Natural killer cell treated with Interleukin-12 subunit alpha and Interleukin-12 subunit beta and Interleukin-15 and Interleukin-18, amount 100 ng/mL, for 72 hours (primary cell): ENCODE measurements around the gene AGBL1. TPM values are rescaled to one million over a fixed set of nuclear protein-coding genes. Genes with fewer than 3 reads are reported as not detected.
"Not testable (repeated sequence)": the region's sequence is repeated elsewhere in the genome, so short reads cannot be mapped to it uniquely, and the experiment has no call there.

ENCODE experiments used
- ATAC-seq, 2 donors: fragments of 150-1000 bp; cut with Tn5 transposase in 1 of 2; sonication (Bioruptor Pico), chemical (Tn5 transposase) in 1 of 2; 2 replicates each; pipeline ENCODE4 v1.10.0; 2021
- DNase-seq: peaks from one replicate; pipeline ENCODE4 v3.0.0; 2022; ENCODE audit warnings: low spot score
- H3K27ac Mint-ChIP-seq, 2 donors: 1 replicate in 1 of 2; 2 replicates in 1 of 2; pipeline ENCODE4 v1.8.0; 2022; ENCODE audit warnings: mixed read lengths in 2 of 2, mild to moderate bottlenecking in 1 of 2, moderate library complexity in 1 of 2
- H3K27me3 Mint-ChIP-seq, 2 donors: 1 replicate in 1 of 2; 2 replicates in 1 of 2; pipeline ENCODE4 v1.8.0; 2022; ENCODE audit warnings: mixed read lengths in 2 of 2
- H3K36me3 Mint-ChIP-seq: one replicate; pipeline ENCODE4 v1.8.0; 2022; ENCODE audit warnings: mixed read lengths
- H3K4me1 Mint-ChIP-seq, 2 donors: 1 replicate in 1 of 2; 2 replicates in 1 of 2; pipeline ENCODE4 v1.8.0; 2022; ENCODE audit warnings: low read depth in 2 of 2, mixed read lengths in 2 of 2, mild to moderate bottlenecking in 1 of 2
- H3K4me3 Mint-ChIP-seq: one replicate; pipeline ENCODE4 v1.8.0; 2022; ENCODE audit warnings: mixed read lengths
- H3K9me3 Mint-ChIP-seq: 2 replicates; pipeline ENCODE4 v1.8.0; 2022; ENCODE audit warnings: mixed read lengths
- total RNA-seq, 2 donors: library from RNA; stranded (reverse); gene quantifications; one replicate each; pipeline ENCODE4 v1.2.3, GENCODE V29; 2022

Gene AGBL1
- total RNA-seq, 2 donors from 2014 or later = not detected

DNA sequence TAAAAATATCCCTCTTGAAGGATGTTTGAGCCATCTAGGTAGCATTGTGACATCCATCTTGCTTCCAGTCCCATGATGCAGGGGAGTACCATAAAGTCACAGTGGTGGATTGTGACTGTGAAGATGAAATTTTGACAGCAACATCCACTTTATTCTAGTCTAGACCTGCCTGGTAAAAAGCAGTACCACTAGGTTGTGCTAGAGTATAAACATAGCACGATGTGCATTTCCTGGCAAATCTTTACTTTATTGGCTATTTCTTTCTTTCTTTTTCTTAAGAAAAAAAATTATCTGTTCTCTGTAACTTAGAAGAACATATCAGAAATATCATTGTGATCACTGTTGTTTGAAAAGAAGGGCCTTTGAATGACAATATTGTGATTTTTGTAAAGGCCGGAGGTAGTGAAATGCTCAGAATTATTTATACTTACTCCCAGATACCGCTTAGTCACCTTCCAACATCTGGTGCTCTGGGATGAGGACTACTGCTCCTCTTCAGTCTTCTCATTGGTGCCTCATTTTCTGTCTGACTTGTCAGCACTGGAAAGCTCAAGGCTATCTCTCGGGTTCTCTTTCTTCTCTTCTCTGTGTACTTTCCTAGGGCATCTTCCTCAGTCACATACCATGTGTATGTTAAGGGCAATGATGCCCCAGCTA lies 35.6 kb downstream of the AGBL1 start:
- no peak overlapping the region for H3K27ac Mint-ChIP-seq
- H3K36me3 Mint-ChIP-seq = no peaks in the 10 kb centered on the region
- H3K9me3 Mint-ChIP-seq = no peaks in the 10 kb centered on the region

DNA sequence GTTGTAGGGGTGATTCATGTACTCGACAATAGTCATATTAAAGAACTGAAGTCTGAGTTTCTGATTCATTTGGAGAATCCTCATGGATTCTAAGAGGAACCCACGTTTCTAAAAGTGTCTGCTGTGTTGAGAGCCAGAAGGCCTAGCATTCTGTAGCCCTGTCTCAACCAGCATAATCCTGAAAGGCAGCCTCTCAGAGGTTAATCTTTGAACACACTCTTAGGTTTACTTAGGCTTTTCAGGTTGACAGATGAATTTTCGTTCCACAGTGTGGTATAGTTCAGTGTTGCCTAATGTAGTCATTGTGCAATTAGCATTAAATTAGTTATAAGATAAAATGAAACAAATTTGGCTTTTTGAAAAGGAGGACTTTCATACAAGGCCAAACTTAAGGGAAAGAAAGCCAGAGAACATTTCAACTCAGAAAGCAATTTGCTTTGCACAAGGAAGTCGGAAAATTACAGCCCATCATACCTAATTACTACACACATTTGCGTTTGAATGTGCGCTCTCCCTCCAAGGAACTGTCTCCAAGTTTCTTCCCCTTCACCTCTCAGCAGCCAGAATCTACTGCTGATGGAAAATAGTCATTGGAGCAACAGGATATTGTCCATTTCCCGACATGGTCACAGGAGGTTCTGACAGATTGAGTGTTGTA lies 42.0 kb downstream of the AGBL1 start:
- H3K36me3 Mint-ChIP-seq = no peaks in the 10 kb centered on the region
- no peak for ATAC-seq

More for the DNA sequence above, 35.6 kb downstream of the AGBL1 start:
- Mint-ChIP-seq H3K4me1 (no peaks in the 10 kb centered on the region), H3K4me3 (no peak overlapping the region), H3K27me3 (peaks cover 12 to 14% of the 10 kb centered on the region in 2 donors)
- DNase-seq (no peak), ATAC-seq (no peak)

DNA sequence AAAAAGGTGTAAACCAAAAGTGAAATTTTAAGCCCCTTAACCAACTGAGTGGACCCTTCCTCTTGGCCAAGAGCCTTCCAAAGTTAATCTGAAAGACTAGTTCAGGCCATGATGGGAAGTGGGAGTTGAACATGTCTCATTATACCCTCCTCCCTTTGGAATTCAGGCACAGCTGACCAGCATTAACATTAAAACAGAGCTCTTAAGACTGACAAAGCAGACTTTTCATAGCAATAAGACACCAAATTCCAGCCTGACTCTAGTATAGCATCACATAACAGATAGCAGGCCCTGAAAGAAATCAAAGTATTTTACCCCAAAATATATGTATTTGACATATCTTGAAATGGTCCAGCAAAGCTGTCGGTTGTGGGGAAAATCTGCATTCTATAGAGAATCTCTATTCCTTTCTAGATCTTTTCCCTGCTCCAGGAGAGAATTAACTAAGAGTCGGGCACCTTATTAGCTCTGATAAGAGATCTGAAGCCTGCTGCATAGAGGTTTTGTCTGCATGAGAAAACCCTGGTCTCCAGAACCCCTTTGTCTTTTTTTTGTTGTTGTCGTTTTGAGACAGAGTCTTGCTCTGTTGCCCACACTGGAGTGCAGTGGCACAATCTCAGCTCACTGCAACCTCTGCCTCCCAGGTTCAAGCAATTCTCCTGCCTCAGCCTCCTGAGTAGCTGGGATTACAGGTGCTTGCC lies 43.2 kb downstream of the AGBL1 start:
- not testable (repeated sequence) for H3K4me3 Mint-ChIP-seq, DNase-seq, H3K9me3 Mint-ChIP-seq, H3K36me3 Mint-ChIP-seq, H3K27ac Mint-ChIP-seq, ATAC-seq, H3K4me1 Mint-ChIP-seq
- H3K27me3 Mint-ChIP-seq = peaks cover 12 to 26% of the 10 kb centered on the region in 2 donors

More for the DNA sequence above, 42.0 kb downstream of the AGBL1 start:
- Mint-ChIP-seq H3K9me3 (no peaks in the 10 kb centered on the region), H3K4me1 (no peaks in the 10 kb centered on the region), H3K27ac (no peak overlapping the region), H3K4me3 (no peak overlapping the region), H3K27me3 (peaks cover 16 to 23% of the 10 kb centered on the region in 2 donors)
- DNase-seq = no peak

DNA sequence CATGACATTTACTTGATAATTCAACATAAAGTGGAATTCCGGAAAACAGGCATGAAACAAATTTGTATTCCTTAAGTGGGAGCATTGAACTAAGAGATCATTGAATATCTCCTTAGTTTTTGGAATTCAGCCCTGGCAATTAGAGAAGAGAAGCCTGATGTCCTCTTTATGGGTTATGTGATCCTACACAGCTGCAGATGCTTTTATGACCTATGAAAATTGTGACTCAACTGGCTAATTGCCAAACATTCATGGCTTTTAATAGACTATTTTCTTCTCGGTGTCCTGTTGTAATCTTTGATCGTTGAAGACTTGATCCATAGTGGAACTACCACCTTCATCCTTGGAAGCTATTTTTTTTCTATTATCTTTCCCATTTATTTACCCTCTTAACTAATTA lies 46.1 kb downstream of the AGBL1 start:
- Mint-ChIP-seq H3K9me3 (no peaks in the 10 kb centered on the region), H3K4me3 (no peak overlapping the region), H3K27me3 (peaks cover 8 to 33% of the 10 kb centered on the region in 2 donors), H3K36me3 (no peaks in the 10 kb centered on the region), H3K27ac (no peak overlapping the region), H3K4me1 (no peaks in the 10 kb centered on the region)
- DNase-seq = no peak
- ATAC-seq = no peak

DNA sequence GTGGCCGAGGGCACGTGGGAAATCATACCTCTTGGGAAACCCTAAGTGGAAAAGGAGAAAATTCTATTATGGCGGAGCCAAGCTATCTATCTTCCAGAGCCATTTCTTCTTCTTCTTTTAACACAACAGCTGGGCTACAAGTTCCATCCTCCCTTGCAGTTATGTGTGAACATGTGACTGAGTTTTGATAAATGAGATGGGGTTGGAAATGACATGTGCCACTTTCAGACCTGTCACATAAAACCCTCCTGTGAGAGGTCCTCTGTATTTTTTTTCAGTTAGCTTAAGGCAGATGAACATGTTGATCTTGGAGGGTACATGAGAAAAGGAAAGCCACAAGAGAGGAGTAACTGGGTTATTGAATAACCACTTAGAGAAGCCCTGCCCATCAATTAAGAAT lies 47.9 kb downstream of the AGBL1 start:
- no peak for DNase-seq
- H3K4me1 Mint-ChIP-seq = no peaks in the 10 kb centered on the region
- H3K9me3 Mint-ChIP-seq = no peaks in the 10 kb centered on the region
- H3K4me3 Mint-ChIP-seq = no peak overlapping the region
- peaks cover 3 to 33% of the 10 kb centered on the region in 2 donors for H3K27me3 Mint-ChIP-seq
- ATAC-seq = no peak
- no peak overlapping the region for H3K27ac Mint-ChIP-seq
- no peaks in the 10 kb centered on the region for H3K36me3 Mint-ChIP-seq

DNA sequence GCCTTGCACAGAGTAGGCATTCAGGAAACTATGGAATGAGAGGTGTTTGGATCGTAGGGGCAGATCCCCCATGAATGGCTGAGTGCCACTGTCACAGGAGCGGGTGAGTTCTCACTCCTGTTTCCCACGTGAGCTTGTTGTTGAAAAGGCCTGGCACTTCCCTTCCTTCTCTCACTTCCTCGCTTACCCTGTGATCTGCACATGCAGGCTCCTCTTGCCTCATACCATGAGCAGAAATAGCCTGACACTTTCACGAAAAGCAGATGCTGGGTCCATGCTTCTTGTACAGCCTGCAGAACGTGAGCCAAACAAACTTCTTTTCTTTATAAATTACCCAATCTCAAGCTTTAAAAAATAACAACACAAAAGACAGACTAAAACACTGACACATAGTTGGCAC lies 55.4 kb downstream of the AGBL1 start:
- Mint-ChIP-seq H3K27ac (no peak overlapping the region), H3K9me3 (no peaks in the 10 kb centered on the region), H3K4me3 (no peak overlapping the region), H3K36me3 (no peaks in the 10 kb centered on the region), H3K4me1 (no peaks in the 10 kb centered on the region), H3K27me3 (peaks cover 2 to 8% of the 10 kb centered on the region in 2 donors)
- DNase-seq (no peak), ATAC-seq (no peak)

DNA sequence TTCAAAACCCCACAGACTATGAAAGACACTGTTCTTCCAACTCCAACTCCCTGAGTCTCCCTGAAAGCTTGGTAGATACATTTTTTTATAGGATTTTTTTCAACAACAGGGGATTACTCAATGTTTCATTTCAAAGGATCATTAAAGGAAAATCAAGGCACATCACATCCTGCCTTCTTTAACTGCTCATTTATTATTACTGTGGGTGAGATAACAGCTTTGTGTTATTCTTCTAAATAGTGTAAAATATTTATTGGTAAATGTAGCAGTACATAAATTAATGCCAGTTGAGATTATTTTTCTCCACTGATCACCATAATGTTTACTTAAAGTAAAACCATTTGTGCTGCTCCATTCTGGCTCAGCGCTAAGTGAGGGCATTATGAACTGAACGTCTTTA lies 57.2 kb downstream of the AGBL1 start:
- H3K36me3 Mint-ChIP-seq = no peaks in the 10 kb centered on the region
- H3K4me3 Mint-ChIP-seq = no peak overlapping the region
- peaks cover 2 to 14% of the 10 kb centered on the region in 2 donors for H3K27me3 Mint-ChIP-seq
- no peaks in the 10 kb centered on the region for H3K9me3 Mint-ChIP-seq
- H3K4me1 Mint-ChIP-seq = no peaks in the 10 kb centered on the region
- no peak overlapping the region for H3K27ac Mint-ChIP-seq
- DNase-seq (no peak), ATAC-seq (no peak)

DNA sequence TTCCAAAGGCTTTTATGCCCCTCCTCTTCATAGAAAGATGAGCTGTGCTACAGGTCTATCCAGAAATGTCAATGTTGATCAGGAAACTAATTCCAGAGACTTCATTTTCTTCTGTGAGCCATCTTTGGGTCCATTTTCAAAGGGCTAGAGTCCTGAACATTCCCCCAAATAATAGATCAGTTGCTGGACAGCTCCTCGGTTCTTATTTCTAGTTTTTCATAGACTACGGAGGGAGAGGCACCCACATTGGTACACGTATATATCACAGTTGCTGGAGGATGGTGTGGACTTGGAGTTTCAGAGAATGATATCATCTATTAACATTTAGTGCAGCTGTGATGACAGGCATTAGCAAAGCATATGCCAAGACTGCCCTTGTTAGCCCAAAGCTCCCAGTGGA lies 59.1 kb downstream of the AGBL1 start:
- Mint-ChIP-seq H3K4me3 (no peak overlapping the region), H3K36me3 (no peaks in the 10 kb centered on the region), H3K9me3 (no peaks in the 10 kb centered on the region), H3K27me3 (peaks cover 5 to 6% of the 10 kb centered on the region in 2 donors), H3K4me1 (no peaks in the 10 kb centered on the region), H3K27ac (no peak overlapping the region)
- ATAC-seq (no peak), DNase-seq (no peak)

DNA sequence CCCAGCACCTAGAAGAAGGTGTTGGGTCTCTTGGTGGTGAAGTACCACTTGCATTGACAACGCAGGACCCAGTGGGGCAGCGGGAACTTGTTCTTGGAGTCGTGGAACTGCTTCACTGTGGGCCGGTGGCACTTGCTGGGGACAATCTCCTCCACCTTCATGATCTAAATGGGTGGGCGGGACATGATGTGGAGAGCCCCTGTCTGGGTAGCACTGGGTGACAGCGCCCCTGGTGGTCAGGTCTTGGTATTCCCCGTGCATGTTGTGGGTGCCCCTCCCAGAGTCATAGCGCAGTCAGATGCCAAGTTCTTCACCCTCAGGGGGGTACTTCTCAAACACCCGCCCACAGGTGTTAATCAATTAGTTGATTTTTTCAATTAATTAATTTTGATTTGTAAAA lies 60.2 kb downstream of the AGBL1 start:
- DNase-seq = no peak
- Mint-ChIP-seq H3K27me3 (peaks cover 6% of the 10 kb centered on the region in 2 donors), H3K4me3 (no peak overlapping the region), H3K9me3 (no peaks in the 10 kb centered on the region), H3K36me3 (no peaks in the 10 kb centered on the region), H3K27ac (no peak overlapping the region), H3K4me1 (no peaks in the 10 kb centered on the region)
- no peak for ATAC-seq

DNA sequence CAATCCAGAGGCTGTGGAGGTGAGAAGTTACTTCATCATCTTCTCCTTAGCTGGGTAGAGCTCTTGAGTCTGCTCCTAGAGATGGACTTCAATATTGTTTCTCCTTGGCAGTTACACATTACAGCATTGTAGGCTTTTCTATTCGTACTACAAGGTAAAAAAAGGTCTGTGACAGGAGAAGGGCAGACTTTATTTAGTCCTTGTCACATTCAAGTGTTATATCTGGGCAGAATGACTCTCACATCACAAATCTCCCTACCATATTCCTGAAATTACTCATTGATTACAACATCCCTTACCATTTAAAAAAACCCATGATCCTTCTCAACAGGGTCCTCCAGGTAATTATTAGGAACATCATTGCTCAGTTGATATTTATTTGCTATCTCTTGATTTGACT lies 75.0 kb downstream of the AGBL1 start:
- H3K27me3 Mint-ChIP-seq = peaks cover 4 to 11% of the 10 kb centered on the region in 2 donors
- H3K27ac Mint-ChIP-seq = no peak overlapping the region
- peaks cover 4% of the 10 kb centered on the region for H3K36me3 Mint-ChIP-seq
- no peak for ATAC-seq
- no peak for DNase-seq
- no peaks in the 10 kb centered on the region for H3K4me1 Mint-ChIP-seq
- no peak overlapping the region for H3K4me3 Mint-ChIP-seq
- H3K9me3 Mint-ChIP-seq = peaks cover 9% of the 10 kb centered on the region

DNA sequence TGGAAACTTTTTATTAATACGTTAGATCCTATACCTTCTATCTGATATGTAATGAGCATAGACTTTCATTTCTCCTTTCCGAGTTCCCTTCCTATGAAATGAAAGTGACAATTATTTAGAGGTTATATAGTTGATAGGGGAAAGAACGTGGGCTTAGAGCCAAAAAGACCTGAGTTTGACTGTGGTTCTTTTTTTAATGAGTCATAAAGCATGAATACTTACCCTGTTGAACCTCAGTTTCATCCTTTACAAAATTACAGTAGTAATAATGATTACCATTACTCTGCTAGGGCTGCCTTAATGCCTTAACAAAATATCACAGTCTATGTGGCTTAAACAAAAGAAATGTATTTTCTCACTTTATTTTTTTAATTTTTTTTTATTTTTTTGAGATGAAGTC lies 75.9 kb downstream of the AGBL1 start:
- Mint-ChIP-seq H3K4me3 (no peak overlapping the region), H3K36me3 (no peaks in the 10 kb centered on the region), H3K27me3 (peaks cover 3 to 4% of the 10 kb centered on the region in 2 donors), H3K9me3 (peaks cover 6% of the 10 kb centered on the region), H3K27ac (no peak overlapping the region), H3K4me1 (no peaks in the 10 kb centered on the region)
- ATAC-seq (no peak), DNase-seq (no peak)

DNA sequence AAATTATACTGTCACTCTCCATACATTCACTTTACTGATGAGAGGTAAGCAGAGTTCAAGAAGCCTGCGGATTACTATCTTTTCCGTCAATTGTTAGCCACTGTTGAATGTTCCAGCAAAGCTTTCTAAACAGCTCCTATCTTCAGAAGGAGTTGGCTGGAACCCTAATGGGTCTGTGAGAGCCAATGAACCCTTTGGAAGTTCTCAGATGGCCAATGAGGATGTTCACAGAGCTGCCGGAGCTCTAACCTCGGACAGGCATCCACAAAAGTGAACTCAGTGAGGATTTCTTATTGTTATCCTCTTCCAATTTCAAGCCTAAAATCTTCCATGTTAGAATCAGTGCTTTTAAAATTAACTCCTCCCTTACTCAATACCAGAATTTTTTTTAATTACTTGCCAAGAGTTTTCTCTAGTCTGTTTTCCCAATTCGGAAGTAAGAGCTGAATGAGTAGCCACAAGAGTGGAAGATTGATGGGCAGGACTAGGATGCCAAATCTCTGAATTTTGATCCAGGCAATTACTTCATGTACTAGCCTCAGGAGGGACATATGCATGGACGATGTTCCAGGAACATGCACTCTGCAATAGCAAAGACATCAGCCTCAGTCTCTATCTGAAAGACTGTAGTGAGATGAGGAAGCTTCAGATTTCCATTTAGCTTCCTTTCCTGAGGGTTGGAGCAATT lies 78.1 kb downstream of the AGBL1 start:
- no peaks in the 10 kb centered on the region for H3K4me1 Mint-ChIP-seq
- H3K9me3 Mint-ChIP-seq = peaks cover 1% of the 10 kb centered on the region
- peaks cover 3 to 4% of the 10 kb centered on the region in 2 donors for H3K27me3 Mint-ChIP-seq
- DNase-seq (no peak), ATAC-seq (no peak)
- no peaks in the 10 kb centered on the region for H3K36me3 Mint-ChIP-seq
- H3K4me3 Mint-ChIP-seq = no peak overlapping the region
- no peak overlapping the region for H3K27ac Mint-ChIP-seq

DNA sequence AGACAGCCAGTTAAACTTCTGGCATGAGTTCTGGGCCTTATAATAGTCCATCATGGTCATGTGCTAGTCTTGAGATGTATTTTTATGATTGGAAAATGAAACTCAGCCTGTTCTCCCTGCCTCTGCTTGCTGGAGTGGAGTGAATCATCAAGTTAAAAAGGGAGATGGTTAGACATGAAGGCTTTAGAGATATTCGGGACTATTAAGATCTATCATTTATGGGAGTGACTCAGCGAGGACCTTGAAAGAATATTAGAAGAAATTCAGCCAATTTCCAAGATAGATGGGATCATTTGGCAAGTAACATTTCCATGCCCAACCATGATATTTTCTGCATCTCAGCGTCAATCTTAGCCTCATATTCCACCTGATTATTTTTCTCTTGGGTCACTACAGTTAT lies 79.8 kb downstream of the AGBL1 start:
- no peaks in the 10 kb centered on the region for H3K9me3 Mint-ChIP-seq
- H3K4me1 Mint-ChIP-seq = no peaks in the 10 kb centered on the region
- peaks cover 7% of the 10 kb centered on the region in 2 donors for H3K27me3 Mint-ChIP-seq
- H3K27ac Mint-ChIP-seq = no peak overlapping the region
- H3K4me3 Mint-ChIP-seq = no peak overlapping the region
- DNase-seq = no peak
- H3K36me3 Mint-ChIP-seq = no peaks in the 10 kb centered on the region
- ATAC-seq = no peak

DNA sequence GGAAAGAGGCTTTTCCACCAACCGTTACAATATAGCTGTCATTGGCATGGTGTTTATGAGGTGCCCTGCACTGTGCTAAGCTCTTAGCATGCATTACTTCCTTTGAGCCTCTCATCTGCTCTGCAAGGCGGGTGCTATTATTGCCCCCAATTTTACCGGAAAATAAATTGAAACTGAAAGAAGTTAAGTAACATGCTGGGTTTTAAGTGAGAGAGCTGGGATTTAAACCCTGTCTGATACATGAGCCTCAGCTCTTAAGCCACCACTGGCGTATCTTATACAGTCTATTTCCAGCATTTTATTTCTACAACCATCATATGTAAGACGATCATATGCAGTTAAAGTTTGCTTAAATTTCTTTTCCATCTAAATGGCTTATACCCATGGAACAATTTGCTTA lies 81.6 kb downstream of the AGBL1 start:
- Mint-ChIP-seq H3K4me3 (no peak overlapping the region), H3K4me1 (no peaks in the 10 kb centered on the region), H3K27ac (no peak overlapping the region), H3K36me3 (no peaks in the 10 kb centered on the region), H3K9me3 (no peaks in the 10 kb centered on the region), H3K27me3 (peaks cover 11 to 14% of the 10 kb centered on the region in 2 donors)
- ATAC-seq = no peak
- no peak for DNase-seq
